Left lung (tissue), 10 donors: ENCODE data around the gene KAZALD1. TPM values are rescaled to one million over a fixed set of nuclear protein-coding genes. Genes with fewer than 3 reads are reported as not detected.
A peak's percentile ranks its signal among the peaks of the same experiment; 100 is the strongest.

Experiments
- ATAC-seq: fragments of 200-7000 bp; cut with Tn5 transposase; one replicate; pipeline ENCODE4 v1.9.1; 2020; ENCODE audit warnings: moderate library complexity
- DNase-seq, 4 donors: peaks; one replicate each; pipeline ENCODE4 v3.0.0-alpha.2; 2013 to 2020
- H3K27ac ChIP-seq, 2 donors: fragments of 200-600 bp; sonication (generic) in 1 of 2; one replicate each; pipeline versions ENCODE4 v1.5.0 to v1.8.0; 2020 to 2021
- H3K27me3 ChIP-seq, 2 donors: fragments of 200-600 bp; sonication (generic) in 1 of 2; one replicate each; pipeline versions ENCODE4 v1.5.0 to v1.8.0; 2020 to 2021
- H3K36me3 ChIP-seq, 2 donors: fragments of 200-600 bp; sonication (generic) in 1 of 2; one replicate each; pipeline versions ENCODE4 v1.5.0 to v1.8.0; 2020 to 2021
- H3K4me1 ChIP-seq, 2 donors: fragments of 200-600 bp; one replicate each; pipeline ENCODE4 v1.8.0; 2021
- H3K4me3 ChIP-seq, 2 donors: fragments of 200-600 bp; sonication (generic) in 1 of 2; one replicate each; pipeline versions ENCODE4 v1.5.0 to v1.8.0; 2020 to 2021; ENCODE audit warnings: mild to moderate bottlenecking in 1 of 2
- H3K9me3 ChIP-seq, 2 donors: fragments of 200-600 bp; sonication (generic) in 1 of 2; one replicate each; pipeline versions ENCODE4 v1.5.0 to v1.8.0; 2020 to 2021
- CTCF ChIP-seq, 2 donors: fragments of 200-600 bp; sonication (generic) in 1 of 2; IDR thresholded peaks; one replicate each; pipeline versions ENCODE4 v1.5.0 to v1.8.0; 2021; ENCODE audit warnings: antibody characterized with exemption in 2 of 2
- intact Hi-C, 2 donors: fragments of 100-400 bp; cut with DNase I; formaldehyde crosslinking; loops; one replicate each; pipeline versions ENCODE4 v1.11.2 to v1.14.2; 2022
- polyA plus RNA-seq, 6 donors: library from polyadenylated mRNA; unstranded; fragments of 120-200 nt; gene quantifications; one replicate each; pipeline ENCODE4 v1.2.1, GENCODE V29; 2013; ENCODE audit not compliant: insufficient read length in 6 of 6
- total RNA-seq, 2 donors: library from RNA; stranded (reverse); fragmentation: NEBNext Ultra II Directional; extraction: Animal tissue kit (Norgen Biotek cat#: 25700); gene quantifications; one replicate each; pipeline ENCODE4 v1.2.1, GENCODE V29; 2021
- donor health status: DM: no; HTN: yes; CAD: no.
- donor health status: DM: no; HTN: no; CAD: no.

KAZALD1 gene
- total and polyA plus RNA-seq, 8 donors: 7.1 to 17.0 (median 12.0) TPM

- no peaks in the 10 kb centered on the region for H3K36me3 ChIP-seq
- peak; percentile 97 to 98 (median 97) for DNase-seq
- peak; percentile 94 for ATAC-seq
- H3K27ac ChIP-seq: peak overlapping the region; percentile 93 to 98
- peak overlapping the region; percentile 59 to 77 for H3K4me3 ChIP-seq
- H3K27me3 ChIP-seq: peaks cover 0 to 52% of the 10 kb centered on the region in 2 donors
- no peaks in the 10 kb centered on the region for H3K9me3 ChIP-seq
- TF ChIP-seq CTCF (IDR thresholded peaks at IDR 0.05): no peak
- intact Hi-C loops: no loop called here
- H3K4me1 ChIP-seq: peaks cover 28 to 56% of the 10 kb centered on the region in 2 donors
Measured at GRCh38 chr10:101060951-101061623, 702 bp upstream of the KAZALD1 start.

GRCh38 chr10:101062232-101063049 lies 652 bp downstream of the KAZALD1 start:
- intact Hi-C loops: no loop called here
- peak overlapping the region; percentile 59 to 77 for H3K4me3 ChIP-seq
- DNase-seq: peak in 3 of 4 donors; percentile 66 to 89 (median 67)
- no peaks in the 10 kb centered on the region for H3K9me3 ChIP-seq
- H3K36me3 ChIP-seq: no peaks in the 10 kb centered on the region
- peak overlapping the region; percentile 18 to 98 for H3K27ac ChIP-seq
- peaks cover 0 to 66% of the 10 kb centered on the region in 2 donors for H3K27me3 ChIP-seq
- H3K4me1 ChIP-seq: peaks cover 28 to 69% of the 10 kb centered on the region in 2 donors
- peak; percentile 20 for ATAC-seq
- TF ChIP-seq CTCF (IDR thresholded peaks at IDR 0.05): peak; percentile 47 to 62

- H3K4me3 ChIP-seq: peak overlapping the region; percentile 59 to 77
- no peak for ATAC-seq
- TF ChIP-seq CTCF (IDR thresholded peaks at IDR 0.05): no peak
- H3K9me3 ChIP-seq: no peaks in the 10 kb centered on the region
- no peak for DNase-seq
- H3K27me3 ChIP-seq: peaks cover 0 to 69% of the 10 kb centered on the region in 2 donors
- H3K4me1 ChIP-seq: peaks cover 28 to 73% of the 10 kb centered on the region in 2 donors
- peak overlapping the region in 1 of 2 donors; percentile 18 for H3K27ac ChIP-seq
- no peaks in the 10 kb centered on the region for H3K36me3 ChIP-seq
- intact Hi-C loops: no loop called here
Measured at GRCh38 chr10:101063050-101063525, 1.3 kb downstream of the KAZALD1 start.

GRCh38 chr10:101063548-101064414 lies 2.0 kb downstream of the KAZALD1 start:
- no peak for DNase-seq
- intact Hi-C loops: no loop called here

More at GRCh38 chr10:101063548-101064414, 2.0 kb downstream of the KAZALD1 start:
- peaks cover 0 to 69% of the 10 kb centered on the region in 2 donors for H3K27me3 ChIP-seq
- TF ChIP-seq CTCF (IDR thresholded peaks at IDR 0.05): no peak
- no peaks in the 10 kb centered on the region for H3K9me3 ChIP-seq
- H3K27ac ChIP-seq: no peak overlapping the region
- peaks cover 28 to 73% of the 10 kb centered on the region in 2 donors for H3K4me1 ChIP-seq
- no peak for ATAC-seq
- H3K36me3 ChIP-seq: no peaks in the 10 kb centered on the region
- H3K4me3 ChIP-seq: no peak overlapping the region
